ENCODE results near the gene CADM2.

GRCh38 chr3:85210540-85210939, 251.8 kb downstream of the CADM2 start:
- TF ChIP-seq CTCF (IDR thresholded peaks at IDR 0.05), result no peak
- TF ChIP-seq POLR2A (IDR thresholded peaks at IDR 0.05), result no peak
- TF ChIP-seq POLR2AphosphoS5 (IDR thresholded peaks at IDR 0.05), result no peak

All from prostate gland (tissue), 2 donors.